B cell (primary cell): ENCODE data around the gene MYO1H. TPM values are rescaled to one million over a fixed set of nuclear protein-coding genes. Genes with fewer than 3 reads are reported as not detected.

Experiments used
- ATAC-seq: fragments of 200-7000 bp; cut with Tn5 transposase; one replicate; pipeline ENCODE4 v1.10.0; 2021; ENCODE audit warnings: low read depth, mild to moderate bottlenecking, moderate number of reproducible peaks, moderate library complexity
- CTCF ChIA-PET: fragments of 350-600 bp; sonication (Branson Sonifier 250); formaldehyde crosslinking; loops from one replicate; lab custom pipeline; 2021; ENCODE audit warnings: antibody characterized with exemption, inconsistent platforms; lab: Charles Lee
- POLR2A ChIA-PET: fragments of 350-600 bp; sonication (Branson Sonifier 250); formaldehyde crosslinking; loops from one replicate; lab custom pipeline; 2021; ENCODE audit warnings: antibody characterized with exemption; lab: Charles Lee
- DNase-seq: peaks from one replicate; pipeline ENCODE4 v3.0.0; 2013
- H2AFZ ChIP-seq: 2 replicates; pipeline ENCODE4 v1.6.1; 2012; ENCODE audit warnings: mild to moderate bottlenecking, low read depth, low read length; ENCODE audit not compliant: insufficient read depth, poor library complexity, severe bottlenecking
- H3K27ac ChIP-seq, 2 donors: 1 replicate in 1 of 2; 2 replicates in 1 of 2; pipeline ENCODE4 v1.5.1; 2012 to 2013; ENCODE audit warnings: low read length in 2 of 2, mild to moderate bottlenecking in 2 of 2, moderate library complexity in 1 of 2
- H3K27me3 ChIP-seq, 4 experiments: fragments of 200-600 bp in 1 of 4; sonication (generic) in 1 of 4; replicated peaks in 1 of 4; 1 replicate in 2 of 4; 2 replicates in 2 of 4; pipeline versions ENCODE4 v1.6.1 to v1.7.0; 2013 to 2016; ENCODE audit warnings: low read length in 3 of 4, mild to moderate bottlenecking in 2 of 4, mixed read lengths in 1 of 4, moderate library complexity in 1 of 4; ENCODE audit not compliant: insufficient read depth in 4 of 4, control insufficient read depth in 3 of 4; ENCODE audit errors: control extremely low read depth in 1 of 4
- H3K36me3 ChIP-seq, 2 experiments: replicated peaks in 1 of 2; 1 replicate in 1 of 2; 2 replicates in 1 of 2; pipeline versions ENCODE4 v1.6.1 to v1.7.1; 2013; ENCODE audit warnings: low read length in 1 of 2; ENCODE audit not compliant: insufficient read depth in 2 of 2, control insufficient read depth in 1 of 2; ENCODE audit errors: control extremely low read depth in 1 of 2, extremely low read depth in 1 of 2
- H3K4me1 ChIP-seq, 2 donors: fragments of 200-600 bp in 1 of 2; sonication (generic) in 1 of 2; 1 replicate in 1 of 2; 2 replicates in 1 of 2; pipeline versions ENCODE4 v1.5.1 to v1.6.1; 2013 to 2017; ENCODE audit warnings: low read length in 2 of 2; ENCODE audit not compliant: control insufficient read depth in 2 of 2, insufficient read depth in 2 of 2
- H3K4me2 ChIP-seq: replicated peaks from 2 replicates; pipeline ENCODE3; 2012; ENCODE audit warnings: mild to moderate bottlenecking, low read depth, low read length; ENCODE audit not compliant: poor library complexity, severe bottlenecking
- H3K4me3 ChIP-seq, 5 experiments: fragments of 200-600 bp in 1 of 5; sonication (generic) in 1 of 5; 1 replicate in 3 of 5; 2 replicates in 2 of 5; pipeline versions ENCODE4 v1.5.1 to v1.7.0; 2011 to 2016; ENCODE audit warnings: low read length in 4 of 5, mild to moderate bottlenecking in 4 of 5, low read depth in 2 of 5, control low read depth in 1 of 5, moderate library complexity in 1 of 5; ENCODE audit not compliant: insufficient read depth in 1 of 5; ENCODE audit errors: control extremely low read depth in 1 of 5, extremely low read depth in 1 of 5
- H3K79me2 ChIP-seq: fragments of 200-600 bp; sonication (generic); one replicate; pipeline ENCODE4 v1.6.0; 2016; ENCODE audit warnings: low read length; ENCODE audit not compliant: control insufficient read depth, insufficient read depth
- H3K9ac ChIP-seq: fragments of 200-600 bp; sonication (generic); 2 replicates; pipeline ENCODE4 v1.6.1; 2017; ENCODE audit warnings: mild to moderate bottlenecking, low read length, moderate library complexity
- H3K9me3 ChIP-seq, 3 donors: one replicate each; pipeline versions ENCODE4 v1.6.1 to v1.7.1; 2013; ENCODE audit warnings: low read length in 2 of 3; ENCODE audit not compliant: control insufficient read depth in 2 of 3, insufficient read depth in 1 of 3; ENCODE audit errors: control extremely low read depth in 1 of 3
- H4K20me1 ChIP-seq: 2 replicates; pipeline ENCODE4 v1.6.0; 2012; ENCODE audit warnings: mild to moderate bottlenecking, low read length; ENCODE audit not compliant: insufficient read depth, control insufficient read depth, poor library complexity, severe bottlenecking
- H3K27ac Mint-ChIP-seq: one replicate; pipeline ENCODE4 v1.8.0; 2021; ENCODE audit warnings: mixed read lengths
- H3K27me3 Mint-ChIP-seq: one replicate; pipeline ENCODE4 v1.8.0; 2021; ENCODE audit warnings: mixed read lengths
- H3K4me1 Mint-ChIP-seq: one replicate; pipeline ENCODE4 v1.8.0; 2021; ENCODE audit warnings: mixed read lengths
- H3K4me3 Mint-ChIP-seq: one replicate; pipeline ENCODE4 v1.8.0; 2021; ENCODE audit warnings: mixed read lengths
- H3K9me3 Mint-ChIP-seq: one replicate; pipeline ENCODE4 v1.8.0; 2022; ENCODE audit warnings: mixed read lengths; ENCODE audit not compliant: insufficient read depth
- EZH2 ChIP-seq: IDR thresholded peaks from 2 replicates; pipeline ENCODE4 v1.6.1; 2012; ENCODE audit warnings: borderline replicate concordance, low read depth, mild to moderate bottlenecking, moderate library complexity, low read length; ENCODE audit not compliant: insufficient read depth, poor library complexity, severe bottlenecking
- WGBS: methylation state at CpG from one replicate; pipeline ENCODE4 v1.1.5; 2013; ENCODE audit warnings: missing lambda C conversion rate; ENCODE audit not compliant: insufficient coverage; 5-methylcytosine and 5-hydroxymethylcytosine counted together
- intact Hi-C: fragments of 100-400 bp; cut with micrococcal nuclease; formaldehyde crosslinking; loops from one replicate; pipeline ENCODE4 v1.10.0; 2022
- polyA plus RNA-seq: library from polyadenylated mRNA; depleted of rRNA; stranded (reverse); fragments of >200 nt; gene quantifications from 2 replicates; pipeline ENCODE4 v1.2.3, GENCODE V29; 2012
- total RNA-seq, 2 donors: library from RNA; stranded (reverse); fragments of 120-200 nt in 1 of 2; gene quantifications; 1 replicate in 1 of 2; 2 replicates in 1 of 2; pipeline versions ENCODE4 v1.2.3 to v1.2.4, GENCODE V29; 2013 to 2022
- TF ChIP-seq, protein P1 (sequence below): fragments of 200-600 bp; IDR thresholded peaks from one replicate; pipeline ENCODE4 v1.8.0; 2022; ENCODE audit warnings: antibody characterized with exemption, mild to moderate bottlenecking

The MYO1H gene
- total and polyA plus RNA-seq, 2 donors (not counting 1 experiment from before 2014, with no cell fraction given) = not detected

GRCh38 chr12:109446869-109447268 lies 99.2 kb downstream of the MYO1H start:
- Mint-ChIP-seq H3K4me3 (no peak overlapping the region), H3K9me3 (no peaks in the 10 kb centered on the region), H3K27me3 (no peaks in the 10 kb centered on the region), H3K27ac (no peak overlapping the region), H3K4me1 (no peaks in the 10 kb centered on the region)
- Histone ChIP-seq H4K20me1 (no peaks in the 10 kb centered on the region), H3K4me2 (no peak overlapping the region), H3K79me2 (no peaks in the 10 kb centered on the region), H3K9ac (no peak overlapping the region), H3K27ac (no peak overlapping the region), H3K27me3 (no peaks in the 10 kb centered on the region), H3K36me3 (peaks cover 0 to 37% of the 10 kb centered on the region in 2 experiments), H3K4me1 (no peaks in the 10 kb centered on the region), H2AFZ (no peak overlapping the region), H3K4me3 (no peak overlapping the region), H3K9me3 (no peaks in the 10 kb centered on the region)
- intact Hi-C loops = no loop called here
- POLR2A ChIA-PET = no interaction called here
- no peak for ATAC-seq
- no peak for DNase-seq
- CTCF ChIA-PET = no interaction called here
- 99% methylated on average over 7 of the region's 8 CpGs for WGBS
- TF ChIP-seq EZH2 = no peak
- TF ChIP-seq, protein P1, sequence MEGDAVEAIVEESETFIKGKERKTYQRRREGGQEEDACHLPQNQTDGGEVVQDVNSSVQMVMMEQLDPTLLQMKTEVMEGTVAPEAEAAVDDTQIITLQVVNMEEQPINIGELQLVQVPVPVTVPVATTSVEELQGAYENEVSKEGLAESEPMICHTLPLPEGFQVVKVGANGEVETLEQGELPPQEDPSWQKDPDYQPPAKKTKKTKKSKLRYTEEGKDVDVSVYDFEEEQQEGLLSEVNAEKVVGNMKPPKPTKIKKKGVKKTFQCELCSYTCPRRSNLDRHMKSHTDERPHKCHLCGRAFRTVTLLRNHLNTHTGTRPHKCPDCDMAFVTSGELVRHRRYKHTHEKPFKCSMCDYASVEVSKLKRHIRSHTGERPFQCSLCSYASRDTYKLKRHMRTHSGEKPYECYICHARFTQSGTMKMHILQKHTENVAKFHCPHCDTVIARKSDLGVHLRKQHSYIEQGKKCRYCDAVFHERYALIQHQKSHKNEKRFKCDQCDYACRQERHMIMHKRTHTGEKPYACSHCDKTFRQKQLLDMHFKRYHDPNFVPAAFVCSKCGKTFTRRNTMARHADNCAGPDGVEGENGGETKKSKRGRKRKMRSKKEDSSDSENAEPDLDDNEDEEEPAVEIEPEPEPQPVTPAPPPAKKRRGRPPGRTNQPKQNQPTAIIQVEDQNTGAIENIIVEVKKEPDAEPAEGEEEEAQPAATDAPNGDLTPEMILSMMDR = no peak

GRCh38 chr12:109447482-109447881 lies 99.8 kb downstream of the MYO1H start:
- H3K27me3 Mint-ChIP-seq = no peaks in the 10 kb centered on the region
- no peak overlapping the region for H3K27ac Mint-ChIP-seq
- no peaks in the 10 kb centered on the region for H3K9me3 ChIP-seq
- H3K4me1 Mint-ChIP-seq = no peaks in the 10 kb centered on the region
- no peak overlapping the region for H3K9ac ChIP-seq
- DNase-seq = no peak
- no peaks in the 10 kb centered on the region for H3K79me2 ChIP-seq
- POLR2A ChIA-PET = no interaction called here
- H3K27me3 ChIP-seq = no peaks in the 10 kb centered on the region
- H4K20me1 ChIP-seq = no peaks in the 10 kb centered on the region
- no peak for ATAC-seq
- no peaks in the 10 kb centered on the region for H3K4me1 ChIP-seq
- H3K9me3 Mint-ChIP-seq = no peaks in the 10 kb centered on the region
- CTCF ChIA-PET = no interaction called here
- no peak overlapping the region for H3K27ac ChIP-seq
- H3K4me3 Mint-ChIP-seq = no peak overlapping the region
- no peak for TF ChIP-seq EZH2
- TF ChIP-seq, protein P1 = no peak
- H3K4me2 ChIP-seq = no peak overlapping the region
- no peak overlapping the region for H2AFZ ChIP-seq
- no peak overlapping the region for H3K4me3 ChIP-seq
- WGBS = 94% methylated on average over 5 of the region's 9 CpGs
- intact Hi-C loops = no loop called here
- peaks cover 0 to 43% of the 10 kb centered on the region in 2 experiments for H3K36me3 ChIP-seq
